HCT116 (cell line): ENCODE results near the gene SLC31A1. TPM values are rescaled to one million over a fixed set of nuclear protein-coding genes. Genes with fewer than 3 reads are reported as not detected.

Source experiments
- ATAC-seq: fragments of 200-7000 bp; cut with Tn5 transposase; 2 replicates; pipeline ENCODE4 v1.9.1; 2020; ENCODE audit warnings: mild to moderate bottlenecking, moderate library complexity
- BruUV-seq: library from RNA; stranded (reverse); fragments of 400-500 nt; replicated peaks from 2 replicates; lab custom pipeline; 2021; lab: Mats Ljungman, UMichigan
- CTCF ChIA-PET: fragments of 300-600 bp; sonication (Branson Sonifier 250); formaldehyde crosslinking; loops from one replicate; lab custom pipeline; 2021; ENCODE audit warnings: antibody characterized with exemption; lab: Charles Lee
- POLR2A ChIA-PET: fragments of 300-600, 350-600 bp; sonication (Branson Sonifier 250); formaldehyde crosslinking; loops from one replicate; lab custom pipeline; 2021; ENCODE audit warnings: antibody characterized with exemption; lab: Charles Lee
- RAD21 ChIA-PET, 2 experiments: fragments of 300-600 bp; sonication (Branson Sonifier 250); formaldehyde crosslinking; loops; one replicate each; lab custom pipeline; 2023; ENCODE audit warnings: low total read pairs in 2 of 2; ENCODE audit not compliant: uncharacterized antibody in 2 of 2, unreplicated experiment in 2 of 2, low non-redundant PET in 1 of 2; lab: Charles Lee
- DNase-seq: peaks from one replicate; pipeline ENCODE4 v3.0.0-alpha.2; 2010; ENCODE audit warnings: low read depth, low spot score
- H2AFZ ChIP-seq: fragments of 200-600 bp; shearing (Covaris generic), sonication (generic); 2 replicates; pipeline ENCODE4 v1.6.1; 2017; ENCODE audit warnings: low read depth, mixed run types, mixed read lengths, antibody characterized with exemption, low read length; ENCODE audit not compliant: poor library complexity, severe bottlenecking
- H3K27ac ChIP-seq: 2 replicates; pipeline ENCODE4 v1.5.1; 2012; ENCODE audit warnings: low read depth, low read length
- H3K27me3 ChIP-seq: fragments of 200-600 bp; sonication (generic); 2 replicates; pipeline ENCODE4 v1.6.1; 2016; ENCODE audit warnings: mixed run types, low read length, mixed read lengths; ENCODE audit not compliant: insufficient read depth
- H3K36me3 ChIP-seq, 2 experiments: fragments of 200-500 bp in 1 of 2; fragments of 200-600 bp in 1 of 2; sonication (Bioruptor generic) in 1 of 2; sonication (generic) in 1 of 2; 2 replicates each; pipeline versions ENCODE4 v1.5.1 to v1.6.1; 2014 to 2016; ENCODE audit warnings: low read length in 2 of 2, inconsistent platforms in 1 of 2, mixed read lengths in 1 of 2, mixed run types in 1 of 2; ENCODE audit not compliant: insufficient read depth in 2 of 2, control insufficient read depth in 1 of 2
- H3K4me1 ChIP-seq, 2 experiments: fragments of 200-600 bp in 1 of 2; sonication (generic) in 1 of 2; 2 replicates each; pipeline versions ENCODE4 v1.5.1 to v1.6.1; 2012 to 2017; ENCODE audit warnings: low read length in 2 of 2, inconsistent platforms in 1 of 2, mild to moderate bottlenecking in 1 of 2, mixed read lengths in 1 of 2, mixed run types in 1 of 2, moderate library complexity in 1 of 2; ENCODE audit not compliant: insufficient read depth in 2 of 2, control insufficient read depth in 1 of 2
- H3K4me2 ChIP-seq: fragments of 200-600 bp; sonication (generic); 2 replicates; pipeline ENCODE4 v1.6.1; 2017; ENCODE audit warnings: mixed run types, low read length, mixed read lengths
- H3K4me3 ChIP-seq, 2 experiments: fragments of 200-600 bp in 1 of 2; sonication (generic) in 1 of 2; replicated peaks in 1 of 2; 2 replicates each; pipeline ENCODE4 v1.5.1; 2011 to 2016; ENCODE audit warnings: low read length in 2 of 2, control low read depth in 1 of 2, low read depth in 1 of 2, mild to moderate bottlenecking in 1 of 2, mixed read lengths in 1 of 2, mixed run types in 1 of 2
- H3K79me2 ChIP-seq: fragments of 200-600 bp; sonication (generic); 2 replicates; pipeline ENCODE4 v1.6.1; 2017; ENCODE audit warnings: mild to moderate bottlenecking, mixed run types, low read length, moderate library complexity, mixed read lengths; ENCODE audit not compliant: insufficient read depth
- H3K9ac ChIP-seq: fragments of 200-600 bp; sonication (generic); 2 replicates; pipeline ENCODE4 v1.6.1; 2016; ENCODE audit warnings: low read length, mixed read lengths
- H3K9me2 ChIP-seq: fragments of 200-600 bp; sonication (generic), shearing (Covaris generic); 2 replicates; pipeline ENCODE4 v1.6.1; 2017; ENCODE audit warnings: mixed run types, mild to moderate bottlenecking, moderate library complexity; ENCODE audit not compliant: insufficient read depth
- H3K9me3 ChIP-seq, 2 experiments: fragments of 200-500 bp in 1 of 2; fragments of 200-600 bp in 1 of 2; sonication (Bioruptor generic) in 1 of 2; sonication (generic) in 1 of 2; 2 replicates each; pipeline ENCODE4 v1.6.1; 2014 to 2017; ENCODE audit warnings: low read length in 2 of 2, mixed read lengths in 2 of 2, inconsistent platforms in 1 of 2, low read depth in 1 of 2, mild to moderate bottlenecking in 1 of 2, mixed run types in 1 of 2, moderate library complexity in 1 of 2; ENCODE audit not compliant: control insufficient read depth in 1 of 2, insufficient read depth in 1 of 2
- H4K20me1 ChIP-seq: fragments of 200-600 bp; sonication (generic), shearing (Covaris generic); 2 replicates; pipeline ENCODE4 v1.6.1; 2017; ENCODE audit warnings: mixed run types, mild to moderate bottlenecking, moderate library complexity; ENCODE audit not compliant: insufficient read depth
- ATF3 ChIP-seq: IDR thresholded peaks from 2 replicates; pipeline ENCODE4 v1.6.1; 2012
- EGR1 ChIP-seq: IDR thresholded peaks from 2 replicates; pipeline ENCODE4 v1.6.1; 2012; ENCODE audit warnings: low read depth
- EZH2phosphoT487 ChIP-seq: fragments of 200-600 bp; IDR thresholded peaks from 2 replicates; pipeline ENCODE4 v1.6.1; 2018; ENCODE audit warnings: antibody characterized with exemption, borderline replicate concordance
- POLR2A ChIP-seq: IDR thresholded peaks from 2 replicates; pipeline ENCODE4 v1.7.0; 2011; ENCODE audit warnings: borderline replicate concordance; ENCODE audit not compliant: insufficient read depth, insufficient read length; ENCODE audit errors: extremely low read depth
- POLR2AphosphoS5 ChIP-seq: IDR thresholded peaks from 2 replicates; pipeline ENCODE4 v1.6.1; 2011; ENCODE audit warnings: mild to moderate bottlenecking, low read depth, low read length, moderate library complexity
- RAD21 ChIP-seq: IDR thresholded peaks from 2 replicates; pipeline ENCODE4 v1.6.1; 2012; ENCODE audit warnings: low read depth, mild to moderate bottlenecking
- REST ChIP-seq: IDR thresholded peaks from 2 replicates; pipeline ENCODE4 v1.6.1; 2012; ENCODE audit warnings: low read depth
- SIN3A ChIP-seq: IDR thresholded peaks from 2 replicates; pipeline ENCODE4 v1.6.1; 2012; ENCODE audit warnings: low read depth
- SRF ChIP-seq: IDR thresholded peaks from 2 replicates; pipeline ENCODE4 v1.6.1; 2012; ENCODE audit warnings: low read depth
- YY1 ChIP-seq: IDR thresholded peaks from 2 replicates; pipeline ENCODE4 v1.6.1; 2011; ENCODE audit warnings: low read length, low read depth, moderate library complexity, mild to moderate bottlenecking; ENCODE audit not compliant: insufficient replicate concordance; ENCODE audit errors: extremely low read depth
- ZBTB33 ChIP-seq: IDR thresholded peaks from 2 replicates; pipeline ENCODE4 v1.6.1; 2011; ENCODE audit warnings: mild to moderate bottlenecking, low read length, moderate library complexity; ENCODE audit not compliant: insufficient replicate concordance; ENCODE audit errors: extremely low read depth
- ZFX ChIP-seq: fragments of 450-650 bp; IDR thresholded peaks from 2 replicates; pipeline ENCODE4 v1.6.1; 2017
- ZNF274 ChIP-seq: fragments of 200-500 bp; sonication (Bioruptor generic); IDR thresholded peaks from 2 replicates; pipeline ENCODE4 v1.6.1; 2014; ENCODE audit warnings: mild to moderate bottlenecking, low read depth, low read length, inconsistent platforms
- intact Hi-C: fragments of 100-400 bp; cut with micrococcal nuclease; formaldehyde crosslinking; loops from 2 replicates; pipeline ENCODE4 v1.10.0; 2022
- total RNA-seq: library from RNA; stranded (reverse); gene quantifications from one replicate; pipeline ENCODE4 v1.2.1, GENCODE V29; 2021; ENCODE audit not compliant: unreplicated experiment
- TF ChIP-seq, protein P1 (sequence below), 3 experiments: fragments of 200-600 bp in 1 of 3; sonication (generic) in 1 of 3; IDR thresholded peaks in 2 of 3; conservative IDR thresholded peaks in 1 of 3; 2 replicates each; pipeline ENCODE4 v1.5.1; 2012 to 2017; ENCODE audit warnings: low read depth in 2 of 3, low read length in 2 of 3, antibody characterized with exemption in 1 of 3, borderline replicate concordance in 1 of 3, control low read depth in 1 of 3, mild to moderate bottlenecking in 1 of 3, mixed read lengths in 1 of 3, mixed run types in 1 of 3, moderate library complexity in 1 of 3; ENCODE audit not compliant: insufficient read depth in 1 of 3

SLC31A1 gene
- total RNA-seq, 1 experiment from 2014 or later: 24.4 TPM

DNA sequence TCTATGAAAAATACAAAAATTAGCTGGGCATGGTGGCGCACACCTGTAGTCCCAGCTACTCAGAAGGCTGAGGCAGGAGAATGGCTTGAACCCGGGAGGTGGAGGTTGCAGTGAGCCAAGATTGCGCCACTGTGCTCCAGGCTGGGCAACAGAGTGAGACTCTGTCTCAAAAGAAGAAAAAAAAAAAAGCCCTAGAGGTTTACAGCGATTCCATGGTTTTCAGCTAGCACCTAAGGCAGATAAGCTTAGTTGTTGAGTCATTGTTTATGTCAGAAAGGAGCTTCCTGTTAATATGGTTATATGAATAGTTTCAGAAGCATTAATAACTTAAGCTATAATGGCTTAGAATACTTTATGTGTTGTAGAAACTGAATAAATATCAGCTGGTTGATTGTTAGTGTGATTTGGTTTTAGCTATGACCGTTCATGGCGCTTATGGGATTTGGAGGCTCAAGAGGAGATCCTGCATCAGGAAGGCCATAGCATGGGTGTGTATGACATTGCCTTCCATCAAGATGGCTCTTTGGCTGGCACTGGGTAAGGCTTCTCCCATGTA is 68.8 kb downstream of the SLC31A1 start:
- RAD21 ChIA-PET: no interaction called here

More for the DNA sequence above, 68.8 kb downstream of the SLC31A1 start:
- no peaks in the 10 kb centered on the region for H3K27me3 ChIP-seq
- no peak overlapping the region for H3K9ac ChIP-seq
- BruUV-seq: no TSS peak
- peaks cover 13% of the 10 kb centered on the region; the same call in 1 of the 2 replicates for H3K79me2 ChIP-seq
- TF ChIP-seq ZNF274 (no peak), ATF3 (no peak), EZH2phosphoT487 (no peak), ZFX (no peak), YY1 (no peak), ZBTB33 (no peak), SRF (no peak), EGR1 (no peak), POLR2AphosphoS5 (no peak), RAD21 (no peak), POLR2A (no peak), SIN3A (no peak), REST (no peak)
- TF ChIP-seq, protein P1, sequence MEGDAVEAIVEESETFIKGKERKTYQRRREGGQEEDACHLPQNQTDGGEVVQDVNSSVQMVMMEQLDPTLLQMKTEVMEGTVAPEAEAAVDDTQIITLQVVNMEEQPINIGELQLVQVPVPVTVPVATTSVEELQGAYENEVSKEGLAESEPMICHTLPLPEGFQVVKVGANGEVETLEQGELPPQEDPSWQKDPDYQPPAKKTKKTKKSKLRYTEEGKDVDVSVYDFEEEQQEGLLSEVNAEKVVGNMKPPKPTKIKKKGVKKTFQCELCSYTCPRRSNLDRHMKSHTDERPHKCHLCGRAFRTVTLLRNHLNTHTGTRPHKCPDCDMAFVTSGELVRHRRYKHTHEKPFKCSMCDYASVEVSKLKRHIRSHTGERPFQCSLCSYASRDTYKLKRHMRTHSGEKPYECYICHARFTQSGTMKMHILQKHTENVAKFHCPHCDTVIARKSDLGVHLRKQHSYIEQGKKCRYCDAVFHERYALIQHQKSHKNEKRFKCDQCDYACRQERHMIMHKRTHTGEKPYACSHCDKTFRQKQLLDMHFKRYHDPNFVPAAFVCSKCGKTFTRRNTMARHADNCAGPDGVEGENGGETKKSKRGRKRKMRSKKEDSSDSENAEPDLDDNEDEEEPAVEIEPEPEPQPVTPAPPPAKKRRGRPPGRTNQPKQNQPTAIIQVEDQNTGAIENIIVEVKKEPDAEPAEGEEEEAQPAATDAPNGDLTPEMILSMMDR (IDR thresholded peaks at IDR 0.05 in 2 of 3, conservative IDR thresholded peaks at IDR 0.05 in 1 of 3; ENCODE audit: borderline replicate concordance in 1 of 3, insufficient read depth in 1 of 3, low read depth in 2 of 3, low read length in 2 of 3): no peak
- DNase-seq: no peak
- ATAC-seq: no peak
- no peak overlapping the region for H3K4me2 ChIP-seq
- no peak overlapping the region for H2AFZ ChIP-seq
- H3K9me2 ChIP-seq: no peaks in the 10 kb centered on the region
- intact Hi-C loops: no loop called here
- no peaks in the 10 kb centered on the region for H4K20me1 ChIP-seq
- peaks cover 66 to 68% of the 10 kb centered on the region in 2 experiments for H3K36me3 ChIP-seq
- H3K4me1 ChIP-seq: no peaks in the 10 kb centered on the region
- H3K27ac ChIP-seq: no peak overlapping the region
- H3K9me3 ChIP-seq: no peaks in the 10 kb centered on the region
- no peak overlapping the region for H3K4me3 ChIP-seq
- CTCF ChIA-PET: no interaction called here
- POLR2A ChIA-PET: no interaction called here
